Measurements from ENCODE around the gene UBA1. TPM values are rescaled to one million over a fixed set of nuclear protein-coding genes. Genes with fewer than 3 reads are reported as not detected.

UBA1 gene
- total RNA-seq, 1 donor, result 214 TPM

DNA sequence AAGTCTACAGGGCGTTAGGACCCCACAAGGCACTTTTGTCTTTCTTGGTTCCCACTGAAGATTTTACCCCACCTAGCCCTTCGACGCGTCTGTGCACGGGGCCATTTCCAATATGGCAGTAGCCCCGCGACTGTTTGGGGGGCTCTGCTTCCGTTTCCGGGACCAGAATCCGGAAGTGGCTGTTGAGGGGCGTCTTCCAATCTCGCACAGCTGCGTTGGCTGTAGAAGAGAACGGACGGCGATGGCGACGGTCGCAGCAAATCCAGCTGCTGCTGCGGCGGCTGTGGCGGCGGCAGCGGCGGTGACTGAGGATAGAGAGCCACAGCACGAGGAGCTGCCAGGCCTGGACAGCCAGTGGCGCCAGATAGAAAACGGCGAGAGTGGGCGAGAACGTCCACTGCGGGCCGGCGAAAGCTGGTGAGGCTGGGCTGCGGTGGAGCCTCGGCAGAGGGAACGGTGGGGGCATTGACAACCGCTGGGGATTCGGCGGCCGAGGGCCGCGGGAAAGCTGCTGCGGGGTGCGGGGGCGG is 39.2 kb downstream of the UBA1 start, which contains the start of gene USP11:
USP11 (plus strand) TSS at position 207 of the 530 bp plus-strand sequence; CDS start at position 242, 35 bp downstream.
- H3K4me3 ChIP-seq (ENCODE audit: low read depth, low read length), result peak within 1 kb of the TSS; percentile 76
- DNase-seq (ENCODE audit: low read depth), result peak; percentile 50
- TF ChIP-seq, protein P1, sequence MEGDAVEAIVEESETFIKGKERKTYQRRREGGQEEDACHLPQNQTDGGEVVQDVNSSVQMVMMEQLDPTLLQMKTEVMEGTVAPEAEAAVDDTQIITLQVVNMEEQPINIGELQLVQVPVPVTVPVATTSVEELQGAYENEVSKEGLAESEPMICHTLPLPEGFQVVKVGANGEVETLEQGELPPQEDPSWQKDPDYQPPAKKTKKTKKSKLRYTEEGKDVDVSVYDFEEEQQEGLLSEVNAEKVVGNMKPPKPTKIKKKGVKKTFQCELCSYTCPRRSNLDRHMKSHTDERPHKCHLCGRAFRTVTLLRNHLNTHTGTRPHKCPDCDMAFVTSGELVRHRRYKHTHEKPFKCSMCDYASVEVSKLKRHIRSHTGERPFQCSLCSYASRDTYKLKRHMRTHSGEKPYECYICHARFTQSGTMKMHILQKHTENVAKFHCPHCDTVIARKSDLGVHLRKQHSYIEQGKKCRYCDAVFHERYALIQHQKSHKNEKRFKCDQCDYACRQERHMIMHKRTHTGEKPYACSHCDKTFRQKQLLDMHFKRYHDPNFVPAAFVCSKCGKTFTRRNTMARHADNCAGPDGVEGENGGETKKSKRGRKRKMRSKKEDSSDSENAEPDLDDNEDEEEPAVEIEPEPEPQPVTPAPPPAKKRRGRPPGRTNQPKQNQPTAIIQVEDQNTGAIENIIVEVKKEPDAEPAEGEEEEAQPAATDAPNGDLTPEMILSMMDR (IDR thresholded peaks at IDR 0.05; ENCODE audit: insufficient read depth, low read length), result no peak

DNA sequence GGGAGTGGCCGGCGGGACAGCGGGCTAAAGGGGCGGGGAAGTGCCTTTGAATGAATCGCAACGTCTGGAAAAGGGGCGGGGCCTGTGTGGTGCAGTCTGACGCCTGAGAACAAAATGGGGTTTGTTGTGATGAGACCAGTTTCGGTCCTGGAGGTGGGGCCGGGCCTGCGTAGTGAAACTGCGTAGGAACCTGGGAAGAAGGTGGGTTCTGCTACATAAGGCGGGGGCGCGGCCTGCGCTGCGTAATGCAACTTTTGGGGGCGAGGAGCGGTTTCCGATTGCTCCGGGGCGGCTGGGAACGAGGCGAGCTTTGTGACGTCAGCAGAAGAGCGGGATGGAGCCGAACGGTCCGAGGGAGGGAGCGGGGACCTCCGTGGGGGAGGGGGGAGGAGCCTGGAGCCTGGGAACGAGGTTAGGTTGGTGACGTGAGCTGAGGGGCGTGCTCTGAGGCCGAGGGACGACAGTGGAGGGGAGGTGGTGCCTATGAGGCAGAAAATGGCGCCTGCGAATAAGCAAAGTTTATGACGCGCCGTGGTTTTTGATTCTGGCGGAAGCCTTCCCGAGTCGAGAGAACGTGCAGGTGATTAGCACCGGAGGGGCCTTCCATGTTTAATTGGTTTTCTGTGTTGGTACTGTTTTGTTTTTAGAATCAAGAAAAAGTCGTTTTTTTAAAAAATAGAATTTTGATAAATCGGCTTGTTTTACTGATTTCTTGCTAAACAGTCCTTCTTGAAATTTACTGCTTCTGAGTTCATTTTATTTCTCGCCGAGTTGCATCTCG is 39.9 kb downstream of the UBA1 start:
- peak overlapping the region; percentile 76 for H3K4me3 ChIP-seq (ENCODE audit: low read depth, low read length)
- peak; percentile 95 for DNase-seq (ENCODE audit: low read depth)
- TF ChIP-seq, protein P1 (IDR thresholded peaks at IDR 0.05; ENCODE audit: insufficient read depth, low read length), result no peak

DNA sequence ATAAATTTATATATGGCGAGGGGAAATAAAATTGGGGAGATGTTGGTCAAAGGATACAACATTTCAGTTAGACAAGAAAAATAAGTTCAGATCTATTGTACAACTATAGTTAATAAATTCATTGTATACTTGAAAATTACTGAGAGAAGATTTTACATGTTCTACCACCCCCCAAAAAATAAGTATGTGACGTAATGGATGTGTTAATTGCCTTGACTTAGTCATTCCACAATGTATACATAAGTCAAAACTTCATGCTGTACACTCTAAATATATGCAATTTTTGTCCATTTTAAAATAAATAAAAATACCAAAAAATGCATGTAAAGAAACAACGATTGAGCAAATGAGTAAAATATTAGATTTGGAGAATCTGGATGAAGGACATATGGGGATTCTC is 41.0 kb downstream of the UBA1 start:
- TF ChIP-seq, protein P1 (IDR thresholded peaks at IDR 0.05; ENCODE audit: insufficient read depth, low read length), result no peak
- DNase-seq (ENCODE audit: low read depth), result no peak
- peak overlapping the region; percentile 76 for H3K4me3 ChIP-seq (ENCODE audit: low read depth, low read length)

DNA sequence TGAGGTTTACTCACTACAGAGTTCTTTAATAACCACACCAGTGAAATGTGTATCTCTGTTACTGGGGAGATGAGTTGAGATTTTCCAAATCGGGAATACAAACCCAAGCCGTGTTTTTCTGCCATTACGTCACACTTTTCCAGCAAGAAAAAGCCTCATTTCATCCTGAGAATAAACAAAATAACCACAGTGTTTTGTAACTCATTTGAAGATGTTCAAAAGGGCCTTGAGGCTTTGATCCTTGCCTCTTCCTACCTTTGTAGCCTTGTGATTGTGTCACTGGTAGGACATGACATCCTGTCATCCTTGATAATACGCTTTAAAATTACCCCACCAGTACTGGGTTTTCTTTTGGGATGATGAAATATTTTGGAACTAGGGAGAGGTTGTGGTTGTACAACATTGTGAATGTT is 42.1 kb downstream of the UBA1 start:
- DNase-seq (ENCODE audit: low read depth), result no peak
- H3K4me3 ChIP-seq (ENCODE audit: low read depth, low read length), result no peak overlapping the region
- TF ChIP-seq, protein P1 (IDR thresholded peaks at IDR 0.05; ENCODE audit: insufficient read depth, low read length), result no peak

DNA sequence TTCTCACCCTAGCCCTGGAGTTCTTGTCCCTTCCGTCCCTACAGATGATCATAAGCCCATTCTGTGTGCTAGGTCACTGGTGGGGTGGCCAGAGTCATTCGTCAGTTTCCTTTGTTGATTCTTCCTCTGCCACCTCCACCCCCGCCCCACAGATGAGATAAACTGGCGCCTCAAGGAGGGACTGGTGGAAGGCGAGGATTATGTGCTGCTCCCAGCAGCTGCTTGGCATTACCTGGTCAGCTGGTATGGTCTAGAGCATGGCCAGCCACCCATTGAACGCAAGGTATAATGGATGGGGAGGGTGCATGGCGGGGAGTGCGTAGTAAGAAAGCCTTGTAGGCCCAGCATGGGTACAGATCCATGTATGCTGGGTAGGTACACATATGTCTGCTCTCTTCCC is 45.6 kb downstream of the UBA1 start:
- H3K4me3 ChIP-seq (ENCODE audit: low read depth, low read length), result no peak overlapping the region
- TF ChIP-seq, protein P1 (IDR thresholded peaks at IDR 0.05; ENCODE audit: insufficient read depth, low read length), result no peak
- DNase-seq (ENCODE audit: low read depth), result no peak

DNA sequence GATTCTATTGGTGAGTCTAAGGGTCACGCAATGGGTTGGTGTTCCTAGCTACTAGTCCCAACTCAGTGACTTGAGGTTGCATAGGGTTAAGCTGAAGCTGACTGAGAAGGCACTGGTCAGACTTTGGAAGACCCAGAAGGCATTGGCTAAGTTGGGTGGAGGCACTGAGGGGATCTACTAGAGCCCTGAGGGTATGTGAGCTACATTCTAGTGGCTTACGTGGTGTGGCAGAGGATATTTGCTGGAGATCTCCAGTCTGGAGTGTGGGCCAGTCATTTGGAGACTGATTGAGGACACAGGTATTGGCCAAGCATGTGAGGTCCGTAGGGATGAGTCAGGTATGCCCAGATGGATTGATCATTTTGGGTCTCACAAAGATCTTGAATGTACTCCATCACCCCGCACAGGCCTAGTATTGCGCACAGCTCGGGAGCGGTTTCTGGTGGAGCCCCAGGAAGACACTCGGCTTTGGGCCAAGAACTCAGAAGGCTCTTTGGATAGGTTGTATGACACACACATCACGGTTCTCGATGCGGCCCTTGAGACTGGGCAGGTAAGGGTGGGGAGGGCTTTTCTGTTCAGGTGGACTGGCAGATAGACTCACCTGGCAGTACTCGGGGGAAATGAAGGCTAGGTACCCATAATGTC is 46.4 kb downstream of the UBA1 start:
- DNase-seq (ENCODE audit: low read depth), result no peak
- TF ChIP-seq, protein P1 (IDR thresholded peaks at IDR 0.05; ENCODE audit: insufficient read depth, low read length), result no peak
- H3K4me3 ChIP-seq (ENCODE audit: low read depth, low read length), result no peak overlapping the region
